Left lung (tissue), 10 donors: Measurements from ENCODE around the gene CCDC92. TPM values are rescaled to one million over a fixed set of nuclear protein-coding genes. Genes with fewer than 3 reads are reported as not detected.

Experiments
- ATAC-seq: fragments of 200-7000 bp; cut with Tn5 transposase; one replicate; pipeline ENCODE4 v1.9.1; 2020; ENCODE audit warnings: moderate library complexity
- DNase-seq, 4 donors: peaks; one replicate each; pipeline ENCODE4 v3.0.0-alpha.2; 2013 to 2020
- H3K27ac ChIP-seq, 2 donors: fragments of 200-600 bp; sonication (generic) in 1 of 2; one replicate each; pipeline versions ENCODE4 v1.5.0 to v1.8.0; 2020 to 2021
- H3K27me3 ChIP-seq, 2 donors: fragments of 200-600 bp; sonication (generic) in 1 of 2; one replicate each; pipeline versions ENCODE4 v1.5.0 to v1.8.0; 2020 to 2021
- H3K36me3 ChIP-seq, 2 donors: fragments of 200-600 bp; sonication (generic) in 1 of 2; one replicate each; pipeline versions ENCODE4 v1.5.0 to v1.8.0; 2020 to 2021
- H3K4me1 ChIP-seq, 2 donors: fragments of 200-600 bp; one replicate each; pipeline ENCODE4 v1.8.0; 2021
- H3K4me3 ChIP-seq, 2 donors: fragments of 200-600 bp; sonication (generic) in 1 of 2; one replicate each; pipeline versions ENCODE4 v1.5.0 to v1.8.0; 2020 to 2021; ENCODE audit warnings: mild to moderate bottlenecking in 1 of 2
- H3K9me3 ChIP-seq, 2 donors: fragments of 200-600 bp; sonication (generic) in 1 of 2; one replicate each; pipeline versions ENCODE4 v1.5.0 to v1.8.0; 2020 to 2021
- intact Hi-C, 2 donors: fragments of 100-400 bp; cut with DNase I; formaldehyde crosslinking; loops; one replicate each; pipeline versions ENCODE4 v1.11.2 to v1.14.2; 2022
- polyA plus RNA-seq, 6 donors: library from polyadenylated mRNA; unstranded; fragments of 120-200 nt; gene quantifications; one replicate each; pipeline ENCODE4 v1.2.1, GENCODE V29; 2013; ENCODE audit not compliant: insufficient read length in 6 of 6
- total RNA-seq, 2 donors: library from RNA; stranded (reverse); fragmentation: NEBNext Ultra II Directional; extraction: Animal tissue kit (Norgen Biotek cat#: 25700); gene quantifications; one replicate each; pipeline ENCODE4 v1.2.1, GENCODE V29; 2021
- TF ChIP-seq, protein P1 (sequence below), 2 donors: fragments of 200-600 bp; sonication (generic) in 1 of 2; IDR thresholded peaks; one replicate each; pipeline versions ENCODE4 v1.5.0 to v1.8.0; 2021; ENCODE audit warnings: antibody characterized with exemption in 2 of 2
- donor health status: DM: no; HTN: yes; CAD: no.
- donor health status: DM: no; HTN: no; CAD: no.

Gene CCDC92
- total and polyA plus RNA-seq, 8 donors, result 40.2 to 68.7 (median 58.1) TPM

- Histone ChIP-seq H3K4me3 (no peak overlapping the region), H3K9me3 (no peaks in the 10 kb centered on the region), H3K27ac (no peak overlapping the region), H3K4me1 (peaks cover 0 to 8% of the 10 kb centered on the region in 2 donors), H3K27me3 (no peaks in the 10 kb centered on the region), H3K36me3 (peaks cover 0 to 46% of the 10 kb centered on the region in 2 donors)
- TF ChIP-seq, protein P1, sequence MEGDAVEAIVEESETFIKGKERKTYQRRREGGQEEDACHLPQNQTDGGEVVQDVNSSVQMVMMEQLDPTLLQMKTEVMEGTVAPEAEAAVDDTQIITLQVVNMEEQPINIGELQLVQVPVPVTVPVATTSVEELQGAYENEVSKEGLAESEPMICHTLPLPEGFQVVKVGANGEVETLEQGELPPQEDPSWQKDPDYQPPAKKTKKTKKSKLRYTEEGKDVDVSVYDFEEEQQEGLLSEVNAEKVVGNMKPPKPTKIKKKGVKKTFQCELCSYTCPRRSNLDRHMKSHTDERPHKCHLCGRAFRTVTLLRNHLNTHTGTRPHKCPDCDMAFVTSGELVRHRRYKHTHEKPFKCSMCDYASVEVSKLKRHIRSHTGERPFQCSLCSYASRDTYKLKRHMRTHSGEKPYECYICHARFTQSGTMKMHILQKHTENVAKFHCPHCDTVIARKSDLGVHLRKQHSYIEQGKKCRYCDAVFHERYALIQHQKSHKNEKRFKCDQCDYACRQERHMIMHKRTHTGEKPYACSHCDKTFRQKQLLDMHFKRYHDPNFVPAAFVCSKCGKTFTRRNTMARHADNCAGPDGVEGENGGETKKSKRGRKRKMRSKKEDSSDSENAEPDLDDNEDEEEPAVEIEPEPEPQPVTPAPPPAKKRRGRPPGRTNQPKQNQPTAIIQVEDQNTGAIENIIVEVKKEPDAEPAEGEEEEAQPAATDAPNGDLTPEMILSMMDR (IDR thresholded peaks at IDR 0.05), result no peak
- ATAC-seq, result no peak
- no peak for DNase-seq
- intact Hi-C loops, result no loop called here
Observed at GRCh38 chr12:124011435-124012115, 38.9 kb upstream of the CCDC92 start.

DNA sequence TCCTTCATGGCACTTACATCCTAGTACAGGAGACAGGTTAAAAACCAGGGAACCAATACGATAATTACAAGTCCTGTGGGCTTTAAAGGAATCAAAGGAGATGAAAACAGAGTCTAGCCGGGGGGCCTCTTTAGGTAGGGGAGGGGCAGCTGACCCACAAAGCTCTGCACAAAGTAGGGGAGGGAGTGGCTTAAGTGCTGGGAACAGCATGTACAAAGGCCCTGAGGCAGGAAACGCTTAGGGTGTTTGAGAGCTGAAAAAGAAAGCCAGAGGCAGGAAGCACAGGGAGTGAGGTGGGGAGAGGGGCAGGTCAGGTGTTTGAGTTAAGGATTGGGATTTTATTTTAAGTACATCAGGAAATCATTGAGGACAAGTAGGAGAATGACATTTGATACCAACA is 38.1 kb upstream of the CCDC92 start:
- H3K9me3 ChIP-seq, result no peaks in the 10 kb centered on the region
- no peaks in the 10 kb centered on the region for H3K27me3 ChIP-seq
- intact Hi-C loops, result no loop called here
- no peak for ATAC-seq
- H3K36me3 ChIP-seq, result peaks cover 0 to 45% of the 10 kb centered on the region in 2 donors
- no peak for DNase-seq
- TF ChIP-seq, protein P1 (IDR thresholded peaks at IDR 0.05), result no peak
- no peak overlapping the region for H3K27ac ChIP-seq
- peaks cover 0 to 16% of the 10 kb centered on the region in 2 donors for H3K4me1 ChIP-seq
- H3K4me3 ChIP-seq, result no peak overlapping the region

DNA sequence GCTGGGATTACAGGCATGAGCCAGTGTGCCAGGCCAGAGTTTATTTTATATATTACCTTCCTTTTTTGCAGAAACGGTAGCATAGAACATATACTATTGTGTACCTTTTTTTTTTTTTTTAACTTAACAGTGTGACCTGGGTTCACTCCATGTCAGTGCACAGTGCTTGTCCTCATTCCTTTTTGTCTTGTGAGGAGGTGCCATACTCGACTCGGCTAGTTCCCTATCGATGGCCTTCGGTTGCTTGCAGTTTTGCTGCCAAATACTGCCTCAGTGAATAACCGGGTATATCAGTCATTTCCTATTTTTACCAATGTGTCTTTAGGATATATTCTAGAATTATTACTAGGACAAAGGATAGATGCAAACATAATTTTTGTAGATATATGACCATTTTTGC is 37.1 kb upstream of the CCDC92 start:
- Histone ChIP-seq H3K9me3 (no peaks in the 10 kb centered on the region), H3K4me1 (peaks cover 0 to 16% of the 10 kb centered on the region in 2 donors), H3K27me3 (no peaks in the 10 kb centered on the region), H3K27ac (no peak overlapping the region), H3K36me3 (peaks cover 0 to 42% of the 10 kb centered on the region in 2 donors), H3K4me3 (no peak overlapping the region)
- ATAC-seq (no peak), DNase-seq (no peak)
- TF ChIP-seq, protein P1 (IDR thresholded peaks at IDR 0.05), result no peak
- intact Hi-C loops, result no loop called here

- peaks cover 0 to 16% of the 10 kb centered on the region in 2 donors for H3K4me1 ChIP-seq
- TF ChIP-seq, protein P1 (IDR thresholded peaks at IDR 0.05), result no peak
- ATAC-seq (no peak), DNase-seq (no peak)
- H3K4me3 ChIP-seq, result no peak overlapping the region
- no peaks in the 10 kb centered on the region for H3K27me3 ChIP-seq
- H3K9me3 ChIP-seq, result no peaks in the 10 kb centered on the region
- intact Hi-C loops, result no loop called here
- no peak overlapping the region for H3K27ac ChIP-seq
- peaks cover 0 to 35% of the 10 kb centered on the region in 2 donors for H3K36me3 ChIP-seq
Observed at GRCh38 chr12:124008595-124008994, 36.0 kb upstream of the CCDC92 start.

- no peak for ATAC-seq
- TF ChIP-seq, protein P1 (IDR thresholded peaks at IDR 0.05), result no peak
- H3K4me3 ChIP-seq, result no peak overlapping the region
Observed at GRCh38 chr12:124007826-124008570, 35.4 kb upstream of the CCDC92 start.

More at GRCh38 chr12:124007826-124008570, 35.4 kb upstream of the CCDC92 start:
- Histone ChIP-seq H3K27ac (no peak overlapping the region), H3K4me1 (peaks cover 0 to 16% of the 10 kb centered on the region in 2 donors), H3K27me3 (no peaks in the 10 kb centered on the region), H3K36me3 (peaks cover 0 to 29% of the 10 kb centered on the region in 2 donors), H3K9me3 (no peaks in the 10 kb centered on the region)
- intact Hi-C loops, result no loop called here
- no peak for DNase-seq
